ENCODE results near the gene ARL8A. TPM values are rescaled to one million over a fixed set of nuclear protein-coding genes. Genes with fewer than 3 reads are reported as not detected.

The ARL8A gene
- polyA plus RNA-seq, 3 donors = 41.9 to 46.0 (median 43.3) TPM

DNA sequence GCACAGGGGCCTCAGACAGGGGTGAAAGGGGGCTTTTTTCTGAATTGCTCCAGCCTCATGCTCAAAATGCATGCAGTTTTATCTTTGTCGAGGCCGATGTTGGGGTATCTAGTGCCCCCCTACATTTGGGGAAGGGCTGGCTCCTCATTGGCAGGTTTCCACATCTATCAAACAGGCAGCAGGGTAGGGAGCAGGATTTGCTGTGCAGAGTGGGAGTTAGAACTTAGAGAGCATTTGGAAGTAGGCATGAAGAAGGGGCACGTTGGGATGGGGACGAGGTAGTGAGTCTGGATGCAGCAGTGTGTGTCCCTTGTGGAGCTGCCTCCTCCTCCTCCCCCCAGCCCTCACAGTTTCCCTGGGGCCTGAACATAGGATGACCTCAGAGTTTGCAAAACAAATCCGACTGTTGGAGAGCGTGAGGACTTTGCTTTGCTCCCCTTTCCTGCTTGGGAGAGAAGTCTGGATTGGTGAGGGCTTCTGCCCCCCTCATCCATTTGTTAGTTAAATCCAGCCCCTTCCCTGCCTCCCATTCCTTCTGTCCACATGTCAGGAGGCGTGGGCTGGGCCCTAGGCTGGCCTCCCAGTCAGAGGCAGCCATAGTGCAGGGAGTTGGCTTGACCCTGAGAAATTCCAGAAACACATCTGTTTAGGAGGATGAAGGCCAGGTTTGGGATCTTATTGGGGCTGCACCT lies 58.7 kb downstream of the ARL8A start:
- DNase-seq (ENCODE audit: low read depth in 3 of 3, low spot score in 2 of 3) = no peak

DNA sequence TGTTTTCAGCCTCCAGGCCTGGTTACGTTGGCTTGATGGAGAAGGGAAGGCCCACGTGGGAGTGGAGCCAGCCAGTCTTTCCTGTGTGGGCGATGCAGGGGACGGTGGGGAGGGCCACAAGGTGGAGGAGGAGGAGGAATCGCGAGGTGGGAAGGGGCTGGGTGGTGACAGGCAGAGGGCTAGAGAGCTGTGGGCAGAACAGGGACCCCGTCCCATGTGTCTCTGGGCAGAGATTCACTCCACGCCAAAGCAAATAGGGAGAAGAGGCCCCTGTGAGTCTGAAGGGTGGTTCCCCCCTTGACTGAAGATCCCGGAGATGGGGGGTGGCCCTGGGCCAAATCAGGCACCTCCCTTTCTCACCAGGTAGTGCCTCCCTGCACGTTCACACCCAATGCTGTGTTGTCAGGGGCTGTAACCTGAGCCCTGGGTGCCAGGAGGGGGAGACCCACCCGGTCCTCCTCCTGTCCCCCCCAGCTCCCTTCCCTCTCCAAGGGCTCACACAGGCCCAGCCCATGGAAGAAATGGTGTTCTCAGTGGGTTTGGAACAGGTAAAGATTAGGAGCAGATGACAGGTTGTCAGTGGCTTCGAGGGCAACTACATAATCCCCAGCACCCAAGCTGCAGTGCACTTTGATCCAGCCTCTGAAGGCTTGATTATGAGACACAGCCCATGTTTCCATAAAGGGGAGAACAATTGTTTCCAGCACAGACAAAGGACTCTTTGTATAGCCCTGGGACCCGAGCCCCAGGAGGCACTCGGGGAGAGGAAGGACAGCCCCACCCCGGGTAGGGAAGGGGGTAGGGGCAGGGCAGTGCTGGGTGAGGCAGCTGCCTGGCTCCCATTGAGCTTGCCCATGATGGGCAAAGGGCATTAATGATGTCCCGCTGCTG lies 59.5 kb downstream of the ARL8A start:
- no peak for DNase-seq (ENCODE audit: low read depth in 3 of 3, low spot score in 2 of 3)

Other genes starting within 250 kb of the ARL8A start
- 1 to 10 TPM; 3.9 to 4.7 (median 4.3) TPM for gene LMOD1, start 198.2 kb downstream of the ARL8A start, polyA plus RNA-seq (ENCODE audit: insufficient read length in 3 of 3)
- gene TIMM17A, start 189.2 kb downstream of the ARL8A start, polyA plus RNA-seq (ENCODE audit: insufficient read length in 3 of 3) = 10 to 100 TPM; 66.6 to 70.6 (median 69.5) TPM
- gene RNPEP, start 162.1 kb downstream of the ARL8A start, polyA plus RNA-seq (ENCODE audit: insufficient read length in 3 of 3) = 10 to 100 TPM; 56.8 to 66.7 (median 57.7) TPM
- 10 to 100 TPM; 39.6 to 57.1 (median 42.8) TPM for gene ELF3, start 134.2 kb downstream of the ARL8A start, polyA plus RNA-seq (ENCODE audit: insufficient read length in 3 of 3)
- gene GPR37L1, start 21.8 kb downstream of the ARL8A start, polyA plus RNA-seq (ENCODE audit: insufficient read length in 3 of 3) = under 1 TPM; 0.03 to 0.04 (median 0.03) TPM
- gene PTPN7, start 15.9 kb upstream of the ARL8A start, polyA plus RNA-seq (ENCODE audit: insufficient read length in 3 of 3) = 1 to 10 TPM in 1 of 3 donors, under 1 TPM in 2; 0.89 to 1.6 (median 0.92) TPM
- 1 to 10 TPM in 2 of 3 donors, under 1 TPM in 1; 0.64 to 1.2 (median 1.1) TPM for gene LGR6, start 49.1 kb upstream of the ARL8A start, polyA plus RNA-seq (ENCODE audit: insufficient read length in 3 of 3)
- 10 to 100 TPM; 32.4 to 36.7 (median 36.1) TPM for gene UBE2T, start 197.2 kb upstream of the ARL8A start, polyA plus RNA-seq (ENCODE audit: insufficient read length in 3 of 3)
- 10 to 100 TPM; 13.0 to 16.0 (median 15.6) TPM for gene PPP1R12B, start 204.0 kb upstream of the ARL8A start, polyA plus RNA-seq (ENCODE audit: insufficient read length in 3 of 3)

Data from right renal cortex interstitium (tissue), 3 donors.